NCI-H2107 treated with DMSO at 0.1 percent for 48 hours (cell line): Measurements from ENCODE around the gene RPL7A.

Source experiments
- DNase-seq: peaks from one replicate; lab custom pipeline; 2025; ENCODE audit not compliant: unreplicated experiment; lab: John Stamatoyannopoulos, UW

RPL7A gene

DNA sequence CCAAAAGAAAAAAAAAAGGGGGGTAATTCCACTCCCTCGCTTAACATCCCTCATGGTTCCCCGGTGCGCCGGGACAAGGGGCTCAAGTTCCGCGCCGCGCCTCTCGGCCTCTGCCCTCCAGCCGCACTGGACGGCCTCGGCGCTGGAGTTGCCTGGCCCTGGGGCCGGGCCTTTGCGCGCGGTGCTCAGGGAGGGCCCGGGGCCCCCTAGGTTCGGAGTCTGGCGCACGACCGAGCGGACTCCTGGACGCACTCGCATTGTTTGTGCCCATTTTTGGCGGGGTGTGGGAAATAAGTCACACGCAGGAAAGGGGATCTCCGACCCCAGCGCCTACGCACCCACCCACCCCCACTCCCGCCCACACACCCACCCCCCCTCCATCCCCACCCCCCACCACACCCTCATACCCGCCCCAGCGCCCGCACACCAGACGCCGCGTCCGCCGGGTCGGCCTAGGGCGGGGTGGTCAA lies 468 bp upstream of the RPL7A start:
- DNase-seq = no peak

DNA sequence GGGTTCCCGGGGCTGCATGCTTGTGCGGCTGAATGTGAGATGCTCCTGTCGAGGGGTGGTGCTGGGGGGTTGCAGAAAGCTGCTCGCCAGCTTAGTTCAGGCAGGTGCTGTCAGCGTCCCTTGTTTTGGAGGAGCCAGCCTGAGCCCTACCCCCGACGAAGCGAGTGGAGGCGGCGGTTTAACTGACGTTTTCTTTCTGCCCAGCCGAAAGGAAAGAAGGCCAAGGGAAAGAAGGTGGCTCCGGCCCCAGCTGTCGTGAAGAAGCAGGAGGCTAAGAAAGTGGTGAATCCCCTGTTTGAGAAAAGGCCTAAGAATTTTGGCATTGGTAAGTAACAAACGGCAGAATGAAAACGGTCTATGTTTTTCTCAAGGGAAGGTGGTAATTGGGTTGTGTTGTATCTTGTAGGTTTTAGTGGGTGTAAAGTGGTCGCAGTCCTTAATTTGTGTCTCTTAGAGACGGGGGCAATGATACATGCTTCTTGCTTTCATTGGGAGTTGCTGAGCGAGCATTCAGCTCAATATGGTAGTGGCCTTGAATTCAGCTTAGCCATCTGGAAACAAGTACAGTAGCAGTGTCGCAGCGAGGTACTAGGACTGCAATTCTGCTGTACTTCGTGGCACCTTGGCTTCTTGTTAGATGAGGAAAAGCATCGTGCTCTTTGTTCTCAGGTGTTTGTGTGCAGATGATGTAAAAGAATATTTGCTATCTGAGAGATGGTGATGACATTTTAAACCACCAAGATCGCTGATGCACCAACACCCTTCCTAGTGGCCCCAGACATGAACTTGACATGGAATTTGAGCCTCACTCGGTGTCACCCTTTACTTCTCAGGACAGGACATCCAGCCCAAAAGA lies 928 bp downstream of the RPL7A start:
- no peak for DNase-seq

DNA sequence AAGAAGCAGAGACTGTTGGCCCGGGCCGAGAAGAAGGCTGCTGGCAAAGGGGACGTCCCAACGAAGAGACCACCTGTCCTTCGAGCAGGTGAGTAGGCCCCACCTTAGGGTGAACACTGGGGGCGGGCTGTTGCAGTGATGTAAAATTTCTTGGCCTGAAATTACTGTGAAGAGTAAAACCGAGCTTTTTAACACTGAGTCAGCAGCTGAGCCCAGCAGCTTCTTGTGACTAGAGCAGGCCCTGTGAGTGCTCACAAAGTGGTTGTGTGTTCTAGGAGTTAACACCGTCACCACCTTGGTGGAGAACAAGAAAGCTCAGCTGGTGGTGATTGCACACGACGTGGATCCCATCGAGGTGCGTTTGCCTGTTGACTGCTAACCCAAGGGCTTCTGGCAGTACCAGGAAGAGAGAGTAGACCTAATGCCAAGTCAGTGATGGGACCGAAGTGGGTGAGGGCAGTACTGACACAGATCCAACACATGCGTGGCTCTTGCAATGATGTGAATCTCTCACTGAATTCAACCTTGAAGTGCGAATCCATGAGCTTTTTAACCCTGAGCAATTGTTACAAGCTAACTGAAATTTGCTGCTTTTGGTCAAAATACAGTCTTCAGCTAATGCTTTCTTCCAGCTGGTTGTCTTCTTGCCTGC lies 2.1 kb downstream of the RPL7A start:
- DNase-seq = no peak

DNA sequence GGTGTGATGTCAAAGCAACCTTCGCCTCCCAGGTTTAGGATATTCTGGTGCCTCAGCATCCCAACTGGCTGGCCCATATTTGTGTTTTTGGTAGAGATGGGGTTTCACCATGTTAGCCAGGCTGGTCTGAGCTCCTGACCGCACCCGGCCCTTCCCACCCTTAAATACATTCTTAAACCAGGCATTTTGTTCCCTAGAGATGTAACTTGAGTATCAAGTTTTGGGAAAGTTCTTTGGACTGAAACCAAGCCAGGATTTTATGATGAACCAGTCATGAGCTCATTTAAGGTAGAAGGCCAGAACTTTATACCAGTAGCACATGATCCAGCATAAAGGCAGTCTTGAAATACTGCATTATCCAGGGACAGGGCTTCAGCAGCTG lies 3.5 kb downstream of the RPL7A start:
- no peak for DNase-seq

DNA sequence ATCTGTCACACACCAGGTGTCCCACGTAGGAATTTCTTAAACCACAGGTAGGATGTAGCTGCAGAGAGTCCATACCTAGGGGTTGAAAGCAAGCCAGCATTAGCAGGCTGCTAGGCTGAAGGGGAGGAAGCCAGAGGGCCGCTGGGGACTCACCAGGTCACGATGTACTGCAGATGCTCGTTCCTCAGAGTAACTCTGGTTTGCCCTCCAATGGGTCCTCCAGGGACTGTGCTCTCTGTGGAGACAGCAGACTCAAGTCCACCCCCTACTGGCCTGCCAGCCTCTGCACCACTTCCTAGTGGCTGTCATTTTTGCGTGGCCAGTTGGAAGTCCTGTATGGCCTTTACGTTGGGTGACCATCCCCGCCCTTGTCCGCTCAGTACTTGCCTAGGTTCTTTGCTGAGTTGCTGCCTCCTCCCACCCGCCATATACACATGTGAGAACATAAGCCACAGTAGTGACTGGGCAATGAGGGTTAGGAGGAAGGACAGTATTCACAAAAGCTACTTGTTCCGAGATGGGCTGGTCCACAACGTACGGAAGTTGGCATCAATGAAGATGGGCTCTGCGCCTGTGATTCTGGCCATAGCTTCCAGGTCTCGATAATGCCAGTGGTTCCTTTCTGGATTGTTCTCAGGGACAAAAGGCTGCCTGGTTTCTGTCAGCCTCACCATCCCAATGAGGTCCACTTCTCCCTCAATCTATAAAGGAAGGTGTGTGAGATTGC lies 4.1 kb downstream of the RPL7A start:
- DNase-seq = no peak

DNA sequence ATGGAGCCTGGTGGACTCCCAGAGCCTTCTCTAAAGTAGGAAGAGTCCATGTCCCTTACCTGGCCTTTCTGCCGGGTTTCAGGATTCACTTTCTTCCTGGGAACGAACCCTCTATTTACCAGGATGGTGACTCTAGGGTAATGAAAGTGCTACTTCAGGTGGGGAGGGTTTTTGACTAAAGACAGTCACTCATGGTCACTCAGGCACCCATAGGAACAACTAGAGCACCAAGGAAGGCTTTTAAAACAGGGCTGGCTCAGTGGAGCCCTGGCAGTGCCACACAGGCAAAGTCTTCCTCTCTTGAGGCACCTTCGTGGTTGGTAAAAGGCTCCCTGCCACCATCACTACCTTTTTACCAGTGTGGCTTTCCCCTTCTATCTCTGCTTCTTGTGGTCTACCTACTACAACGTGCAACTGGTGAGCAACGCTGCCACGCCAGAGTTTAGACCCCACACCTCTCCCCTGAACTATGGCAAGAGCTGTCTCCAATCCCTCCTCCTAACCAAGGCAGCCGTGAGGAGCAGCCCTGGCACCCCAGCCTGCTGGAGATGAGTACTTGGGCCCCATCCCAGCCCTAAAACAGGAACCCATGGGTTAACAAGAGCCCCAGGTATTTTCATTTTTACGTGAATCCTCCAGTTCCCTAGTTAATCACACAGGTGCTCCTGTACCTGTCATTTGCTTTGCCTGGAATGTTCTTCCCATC lies 4.8 kb downstream of the RPL7A start:
- no peak for DNase-seq

DNA sequence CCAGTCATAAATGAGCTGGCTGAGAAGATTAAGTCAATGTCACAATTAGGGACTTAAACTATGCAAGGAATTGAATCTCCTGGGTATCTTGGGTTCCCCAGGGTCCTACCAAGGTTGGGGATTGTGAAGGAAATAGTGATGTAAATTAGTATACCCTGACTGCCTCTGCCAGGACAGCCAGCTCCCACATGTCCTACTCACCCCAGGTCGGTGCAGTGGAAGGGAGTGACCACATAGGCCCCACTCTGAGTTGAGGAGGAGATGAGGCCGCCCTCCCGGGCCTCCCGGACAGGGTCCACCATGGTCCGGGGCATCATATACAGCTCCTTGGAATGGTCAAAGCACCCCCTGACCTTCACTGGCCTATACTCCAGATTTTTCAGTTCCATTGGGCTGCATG lies 5.5 kb downstream of the RPL7A start:
- DNase-seq = no peak

DNA sequence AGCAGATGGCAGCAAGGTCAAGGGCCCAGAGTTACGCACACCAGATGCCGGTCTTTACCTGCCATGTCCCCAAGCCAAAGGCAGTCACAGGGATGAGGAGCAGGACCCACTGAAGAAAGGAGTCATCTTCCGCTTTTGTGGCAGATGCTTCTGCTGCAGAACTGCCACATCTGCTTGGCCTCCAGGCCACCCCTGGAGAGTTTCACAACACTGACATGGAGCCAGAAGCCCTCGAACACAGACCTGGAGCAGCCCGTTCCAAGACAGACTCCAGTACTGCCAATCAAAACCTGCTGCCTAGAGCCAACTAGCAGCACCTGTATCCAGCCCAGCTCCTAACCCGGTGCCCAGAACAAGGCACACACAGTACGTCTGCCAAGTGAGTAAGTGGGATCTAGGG lies 6.7 kb downstream of the RPL7A start:
- no peak for DNase-seq

DNA sequence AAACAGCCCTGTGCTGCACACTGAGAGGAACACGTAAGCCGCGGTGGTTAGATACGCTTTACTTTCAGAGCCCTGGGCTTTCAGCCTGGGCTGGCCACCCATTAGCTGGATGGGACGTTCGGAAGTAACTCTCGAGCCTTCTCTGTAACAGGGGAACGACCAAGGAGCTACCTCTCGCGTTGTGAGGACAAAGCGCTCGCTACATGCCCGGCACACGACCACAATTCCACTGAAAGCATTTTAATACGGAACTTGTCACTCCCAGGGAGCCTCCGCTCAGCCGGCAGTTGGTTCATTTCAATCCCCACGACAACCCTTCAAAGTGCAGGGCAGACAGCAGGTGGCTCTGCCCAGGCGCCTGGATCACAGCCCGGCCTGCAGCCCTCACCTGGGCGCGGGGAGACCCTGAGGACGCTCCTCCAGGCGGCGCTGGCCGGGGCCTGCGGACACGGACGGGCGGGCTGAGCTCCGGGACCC lies 7.9 kb downstream of the RPL7A start:
- no peak for DNase-seq

DNA sequence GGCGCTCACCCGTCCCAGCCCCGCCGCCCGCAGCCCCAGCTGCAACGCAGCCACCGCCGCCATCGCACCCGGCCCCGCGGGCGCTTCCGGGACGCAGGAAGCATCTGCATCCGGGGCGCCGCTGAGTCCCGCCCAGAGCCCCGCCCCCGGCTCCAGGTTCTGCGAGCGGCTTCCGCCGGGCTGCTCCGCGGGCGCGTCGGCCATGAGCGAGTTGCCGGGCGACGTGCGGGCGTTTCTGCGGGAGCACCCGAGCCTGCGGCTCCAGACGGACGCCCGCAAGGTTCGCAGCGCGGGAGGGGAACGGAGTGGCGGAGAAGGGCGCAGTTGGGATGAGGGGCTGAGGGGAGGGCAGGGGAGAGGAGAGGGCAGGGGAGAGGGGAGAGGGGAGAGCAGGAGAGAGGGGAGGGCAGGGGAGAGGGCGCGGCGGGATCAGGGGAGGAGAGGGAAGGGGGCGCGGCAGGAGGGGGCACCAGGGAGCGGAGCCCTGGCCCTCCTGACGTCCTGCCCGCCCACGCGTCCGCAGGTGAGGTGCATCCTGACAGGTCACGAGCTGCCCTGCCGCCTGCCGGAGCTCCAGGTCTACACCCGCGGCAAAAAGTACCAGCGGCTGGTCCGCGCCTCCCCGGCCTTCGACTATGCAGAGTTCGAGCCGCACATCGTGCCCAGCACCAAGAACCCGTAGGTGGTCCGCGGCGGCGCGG lies 8.5 kb downstream of the RPL7A start, which contains the start of the genes SURF1 and SURF2:
Gene SURF1 (minus strand): TSS at position 97 of the 701 bp plus-strand sequence. CDS start 34 bp downstream, at position 63.
Gene SURF2 (plus strand): TSS at position 160 of the 701 bp plus-strand sequence. CDS start 43 bp downstream, at position 203.
- DNase-seq = no peak

DNA sequence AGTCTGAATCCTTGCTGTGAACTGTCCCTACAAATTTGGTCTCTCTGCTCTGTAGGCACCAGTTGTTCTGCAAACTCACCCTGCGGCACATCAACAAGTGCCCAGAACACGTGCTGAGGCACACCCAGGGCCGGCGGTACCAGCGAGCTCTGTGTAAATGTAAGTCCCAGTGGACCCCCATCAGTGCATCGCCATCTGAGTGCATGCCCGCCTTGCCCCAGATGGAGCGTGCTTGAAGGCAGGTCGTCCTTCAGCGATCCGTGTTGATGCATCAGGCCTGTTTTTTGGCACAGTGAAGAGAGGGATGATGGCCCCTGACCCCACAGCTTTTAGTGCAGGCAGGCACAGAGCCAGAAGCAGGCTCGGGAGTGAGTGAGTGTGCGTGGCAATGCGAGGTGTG lies 9.6 kb downstream of the RPL7A start:
- DNase-seq = no peak

DNA sequence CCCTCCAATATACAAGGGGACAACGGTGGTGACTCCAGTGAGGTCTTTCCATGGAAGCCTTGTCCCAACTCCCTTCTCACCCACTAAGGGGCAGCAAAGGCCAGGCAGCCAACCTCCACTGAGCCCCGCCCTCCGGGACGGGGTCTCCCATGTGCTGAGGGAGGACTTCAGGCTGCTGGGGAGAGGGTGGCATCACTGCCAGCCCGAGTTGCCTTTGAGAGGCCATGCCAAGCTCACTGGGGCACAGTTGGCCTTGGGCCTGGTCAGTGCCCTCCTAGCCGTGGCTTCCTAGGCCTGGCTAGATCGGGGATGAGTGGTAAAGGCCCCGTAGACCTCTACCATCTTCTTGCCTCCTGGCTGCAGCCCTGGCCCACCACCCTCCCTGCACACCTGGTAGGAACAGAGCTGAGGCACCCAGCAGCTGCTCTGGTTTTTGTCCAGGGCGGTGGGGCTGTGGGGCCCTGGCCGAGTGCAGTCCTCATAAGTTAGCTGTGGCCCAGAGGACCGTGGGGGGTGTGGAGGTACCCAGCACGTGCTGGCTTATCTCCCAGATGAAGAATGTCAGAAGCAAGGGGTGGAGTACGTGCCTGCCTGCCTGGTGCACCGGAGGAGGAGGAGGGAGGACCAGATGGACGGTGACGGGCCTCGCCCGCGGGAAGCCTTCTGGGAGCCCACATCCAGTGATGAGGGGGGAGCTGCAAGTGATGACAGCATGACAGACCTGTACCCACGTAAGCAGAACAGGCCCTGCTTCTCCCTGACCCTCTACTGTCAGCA lies 11.6 kb downstream of the RPL7A start:
- no peak for DNase-seq

DNA sequence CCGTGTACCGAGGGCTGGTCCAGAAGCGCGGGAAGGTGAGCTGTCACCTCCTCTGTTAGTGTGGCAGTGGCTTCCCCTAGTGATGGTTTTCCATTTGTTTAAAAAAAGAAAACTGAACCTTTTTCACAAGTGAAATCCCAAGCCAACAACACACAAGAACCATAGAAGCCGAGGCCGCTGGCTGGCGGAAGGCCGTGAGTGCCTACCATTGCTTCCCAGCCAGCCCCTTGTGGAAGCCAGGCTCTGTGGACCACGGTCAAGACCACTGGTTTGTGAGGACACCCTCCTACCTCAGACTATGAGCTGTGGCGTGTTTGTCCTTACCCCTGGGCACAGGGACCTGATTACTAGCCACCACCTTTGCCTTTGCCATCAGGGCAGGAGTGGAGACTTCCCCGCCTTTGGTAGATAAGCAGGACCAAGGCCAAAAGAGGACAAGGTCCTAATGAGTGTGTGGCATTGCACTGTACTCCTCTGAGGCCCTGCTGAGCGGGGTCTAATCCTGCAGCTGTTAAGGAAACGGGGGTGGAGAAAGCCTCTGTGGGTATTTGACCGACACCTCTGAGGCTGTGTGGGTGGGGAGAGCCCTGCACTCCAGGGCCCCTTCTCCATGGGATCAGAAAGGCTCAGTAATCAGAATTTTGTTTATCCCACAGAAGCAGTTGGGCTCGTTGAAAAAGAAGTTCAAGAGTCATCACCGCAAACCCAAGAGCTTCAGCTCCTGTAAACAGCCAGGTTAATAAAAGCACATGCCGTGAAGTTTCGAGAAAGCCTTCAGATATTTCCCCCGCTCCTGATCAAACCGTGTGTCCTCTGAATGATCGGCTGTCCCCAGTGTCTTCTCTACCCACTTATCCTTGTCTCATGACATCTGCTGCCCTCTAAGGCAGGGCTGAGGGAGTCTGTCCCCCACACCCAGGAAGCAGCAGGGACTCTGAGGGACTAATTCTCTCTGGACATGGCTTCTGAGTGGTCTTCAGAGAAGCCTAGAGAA lies 12.7 kb downstream of the RPL7A start:
- no peak for DNase-seq

DNA sequence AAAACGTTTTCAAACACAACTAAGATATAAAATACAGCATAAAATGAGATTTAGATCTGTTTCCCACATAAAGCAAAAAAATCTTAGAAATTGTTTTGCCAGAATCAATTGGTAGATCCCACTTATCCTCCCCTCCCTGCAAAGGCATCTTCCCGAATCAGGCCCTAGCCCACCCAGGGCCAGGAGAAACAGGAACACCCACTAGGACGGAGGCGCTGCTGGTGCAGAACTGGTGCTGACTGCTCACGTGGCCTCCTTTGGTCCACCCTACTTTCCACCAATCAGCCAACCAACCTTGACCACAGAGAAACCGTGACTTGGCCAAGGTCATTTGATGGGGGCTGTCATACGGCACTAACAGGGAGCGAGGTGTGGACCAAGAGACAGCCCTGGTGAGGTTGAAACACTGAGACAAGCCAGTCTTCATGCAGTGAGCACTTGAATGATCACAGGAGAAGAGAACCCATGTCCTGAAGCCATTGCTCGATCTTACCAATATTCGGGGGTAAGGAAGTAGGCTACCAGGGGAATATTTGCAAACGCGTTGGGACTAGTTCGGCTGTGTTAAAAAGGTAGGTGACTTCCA lies 13.6 kb downstream of the RPL7A start:
- DNase-seq = no peak

DNA sequence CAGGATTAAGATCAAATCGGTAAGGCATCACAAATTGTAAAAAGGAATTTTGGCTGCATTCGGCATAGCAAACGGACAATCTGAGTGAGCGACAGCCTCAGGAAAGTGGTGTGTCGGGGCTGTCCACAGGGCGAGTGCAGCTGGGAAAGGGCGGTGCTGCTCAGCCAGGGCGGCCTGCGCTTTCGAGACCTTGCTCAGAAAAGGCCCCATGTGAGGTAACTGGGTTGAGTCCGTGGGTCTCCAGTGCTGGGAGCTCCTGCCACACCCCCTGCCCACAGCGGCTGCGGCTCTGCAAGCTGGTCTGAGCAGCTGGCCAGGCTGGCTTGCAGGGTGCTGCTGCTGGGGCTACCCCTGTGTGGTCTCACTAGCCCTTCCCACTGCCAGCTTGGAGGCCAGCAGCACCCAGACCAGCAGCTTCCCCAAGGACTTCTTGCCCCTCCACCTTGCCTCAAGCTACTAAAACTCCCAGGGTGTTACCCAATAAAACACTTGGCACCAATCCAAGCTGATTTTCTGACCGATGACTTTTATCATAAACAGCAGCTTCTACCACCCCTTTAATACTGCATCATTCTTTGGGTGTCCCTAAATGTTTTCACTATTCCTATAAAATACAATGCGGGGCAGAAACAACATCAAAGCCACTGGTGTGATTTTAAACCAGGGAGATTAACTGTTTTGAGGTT lies 14.5 kb downstream of the RPL7A start:
- no peak for DNase-seq

DNA sequence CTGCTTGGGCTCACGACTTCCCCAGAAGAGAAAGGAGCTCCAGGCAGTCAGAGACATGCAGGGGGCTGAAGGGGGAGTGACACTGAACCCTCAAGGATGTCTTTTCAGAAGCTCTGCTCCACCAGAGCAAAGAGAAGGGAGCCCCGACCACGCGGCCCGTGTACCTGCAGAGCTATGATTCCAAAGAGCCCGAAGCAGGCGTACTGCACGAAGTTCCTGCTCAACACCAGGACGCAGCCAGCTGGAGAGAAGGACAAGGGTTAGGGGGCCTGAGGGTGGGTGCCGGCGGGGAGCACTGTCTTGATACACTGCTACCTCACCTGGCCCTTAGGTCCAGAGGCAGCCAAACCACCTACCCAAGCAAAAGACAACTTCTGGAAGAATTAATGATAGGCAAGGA lies 18.4 kb downstream of the RPL7A start:
- no peak for DNase-seq

DNA sequence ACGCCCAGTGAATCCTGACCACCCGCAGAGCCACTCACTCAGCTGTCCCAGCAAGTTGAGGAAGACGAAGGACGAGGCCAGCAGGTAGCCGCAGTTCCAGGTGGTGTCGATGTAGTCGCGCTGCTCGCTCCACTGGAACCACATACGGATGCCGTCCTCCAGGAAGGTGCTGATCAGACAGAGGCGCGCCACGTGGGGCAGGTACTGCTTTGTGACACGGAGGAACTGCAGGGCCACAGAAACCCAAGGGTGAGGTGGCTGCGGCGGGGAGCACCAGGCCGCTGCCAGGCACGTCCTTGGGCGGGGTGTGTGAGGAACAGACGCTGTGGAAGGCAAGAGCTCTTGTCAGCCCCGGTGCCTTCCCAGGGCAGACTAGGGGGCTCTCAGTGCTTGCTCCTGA lies 19.2 kb downstream of the RPL7A start:
- DNase-seq = no peak
